Pancreas (tissue), 10 donors: ENCODE measurements around the gene PACS1. TPM values are rescaled to one million over a fixed set of nuclear protein-coding genes. Genes with fewer than 3 reads are reported as not detected.
"Not testable (repeated sequence)": the region's sequence is repeated elsewhere in the genome, so short reads cannot be mapped to it uniquely, and the experiment has no call there.

ENCODE experiments used
- ATAC-seq, 4 donors: fragments of 200-7000 bp; cut with Tn5 transposase; one replicate each; pipeline versions ENCODE4 v1.8.0 to v1.9.1; 2020; ENCODE audit warnings: mild to moderate bottlenecking in 4 of 4, moderate library complexity in 4 of 4
- DNase-seq, 6 donors: peaks; one replicate each; pipeline ENCODE4 v3.0.0-alpha.2; 2020
- FAIRE-seq: peaks from 2 replicates; lab custom pipeline; 2012; peaks lifted over from hg19 to GRCh38; lab: Jason Lieb, UNC
- H3K27ac ChIP-seq, 4 donors: fragments of 200-600 bp; sonication (generic); 1 replicate in 3 of 4; 2 replicates in 1 of 4; pipeline versions ENCODE4 v1.5.0 to v1.8.0; 2020
- H3K27me3 ChIP-seq, 4 donors: fragments of 200-600 bp; one replicate each; pipeline ENCODE4 v1.8.0; 2021
- H3K36me3 ChIP-seq, 3 donors: fragments of 200-600 bp; sonication (generic) in 1 of 3; one replicate each; pipeline versions ENCODE4 v1.5.0 to v1.8.0; 2020 to 2021
- H3K4me1 ChIP-seq, 3 donors: fragments of 200-600 bp; one replicate each; pipeline ENCODE4 v1.8.0; 2021
- H3K4me3 ChIP-seq, 4 donors: fragments of 200-600 bp; sonication (generic) in 2 of 4; one replicate each; pipeline versions ENCODE4 v1.5.0 to v1.8.0; 2020 to 2021
- H3K9me3 ChIP-seq, 4 donors: fragments of 200-600 bp; one replicate each; pipeline ENCODE4 v1.8.0; 2021
- CTCF ChIP-seq, 4 donors: fragments of 200-600 bp; sonication (generic) in 3 of 4; IDR thresholded peaks; one replicate each; pipeline versions ENCODE4 v1.5.0 to v1.8.0; 2021; ENCODE audit warnings: antibody characterized with exemption in 4 of 4
- WGBS, 2 donors: extraction: QIAGEN DNeasy Blood & Tissue Kit; methylation state at CpG; one replicate each; pipeline ENCODE4 v1.1.7; 2013; 5-methylcytosine and 5-hydroxymethylcytosine counted together
- intact Hi-C, 3 donors: fragments of 100-400 bp; cut with DNase I; formaldehyde crosslinking; loops; one replicate each; pipeline versions ENCODE4 v1.11.1 to v1.14.2; 2022
- polyA plus RNA-seq, 2 donors: library from polyadenylated mRNA; stranded (reverse); fragments of 200-250 nt; gene quantifications; one replicate each; pipeline ENCODE4 v1.2.3, GENCODE V29; 2013
- total RNA-seq, 6 donors: library from RNA; stranded (reverse); fragmentation: NEBNext Ultra II Directional in 4 of 6; extraction: Animal tissue kit (Norgen Biotek cat#: 25700) in 4 of 6; gene quantifications; one replicate each; pipeline versions ENCODE4 v1.2.1 to v1.2.4, GENCODE V29; 2021 to 2023
- donor health status: healthy with polysubstance abuse.
- donor health status: DM: no; HTN: no; CAD: no; lungs with moderate emphysema.
- donor health status: DM: no; HTN: no; CAD: no.
- donor health status: control.
- donor health status: control.
- donor health status: Bipolar disorder and iron deficiency.
- donor health status: DM: yes; HTN: yes; CAD: no.
- donor health status: DM: no; HTN: no; CAD: no.
- donor health status: DM: no; HTN: no; CAD: no.
- donor health status: DM: yes; HTN: yes; CAD: no.

The PACS1 gene
- total and polyA plus RNA-seq, 8 donors: 16.9 to 61.0 (median 27.3) TPM

- Histone ChIP-seq H3K27me3 (no peaks in the 10 kb centered on the region), H3K27ac (no peak overlapping the region), H3K36me3 (no peaks in the 10 kb centered on the region), H3K9me3 (no peaks in the 10 kb centered on the region), H3K4me1 (peaks cover 0 to 42% (median 8%) of the 10 kb centered on the region in 3 donors), H3K4me3 (no peak overlapping the region)
- WGBS, 2 donors: 86 to 90% methylated on average over 3 of the region's 3 CpGs
- FAIRE-seq (no peak), ATAC-seq (no peak), DNase-seq (no peak)
- intact Hi-C loops: no loop called here
- no peak for TF ChIP-seq CTCF (IDR thresholded peaks at IDR 0.05)
Measured at GRCh38 chr11:66111158-66111557, 41.1 kb downstream of the PACS1 start.

- FAIRE-seq (no peak), DNase-seq (no peak)
- intact Hi-C loops: no loop called here
Measured at GRCh38 chr11:66112041-66112491, 42.0 kb downstream of the PACS1 start.

GRCh38 chr11:66112601-66113499 lies 42.8 kb downstream of the PACS1 start:
- H3K4me1 ChIP-seq: peaks cover 0 to 47% (median 8%) of the 10 kb centered on the region in 3 donors

More at GRCh38 chr11:66112041-66112491, 42.0 kb downstream of the PACS1 start:
- Histone ChIP-seq H3K36me3 (no peaks in the 10 kb centered on the region), H3K4me3 (no peak overlapping the region), H3K4me1 (peaks cover 0 to 47% (median 8%) of the 10 kb centered on the region in 3 donors), H3K27ac (no peak overlapping the region), H3K9me3 (no peaks in the 10 kb centered on the region), H3K27me3 (no peaks in the 10 kb centered on the region)
- no peak for TF ChIP-seq CTCF (IDR thresholded peaks at IDR 0.05)
- 88 to 91% methylated on average over 9 of the region's 9 CpGs for WGBS, 2 donors
- ATAC-seq: peak in 1 of 4 donors; percentile 11

GRCh38 chr11:66114957-66115356 lies 44.9 kb downstream of the PACS1 start:
- DNase-seq, ATAC-seq, H3K4me3 ChIP-seq, H3K27me3 ChIP-seq, FAIRE-seq, intact Hi-C loops, H3K36me3 ChIP-seq, H3K9me3 ChIP-seq: not testable (repeated sequence)
- Histone ChIP-seq H3K27ac (peak overlapping the region in 2 of 4 donors; percentile 42 to 62), H3K4me1 (peaks cover 12 to 67% (median 21%) of the 10 kb centered on the region in 3 donors)
- WGBS, 2 donors: 25 to 46% methylated on average over 3 of the region's 3 CpGs

More at GRCh38 chr11:66112601-66113499, 42.8 kb downstream of the PACS1 start:
- no peak overlapping the region for H3K4me3 ChIP-seq
- no peak for TF ChIP-seq CTCF (IDR thresholded peaks at IDR 0.05)
- 8 to 10% methylated on average over 3 of the region's 3 CpGs for WGBS, 2 donors
- FAIRE-seq: no peak
- peak overlapping the region in 2 of 4 donors; percentile 5 to 6 for H3K27ac ChIP-seq
- peak; percentile 44 to 64 (median 62) for ATAC-seq
- H3K9me3 ChIP-seq: no peaks in the 10 kb centered on the region
- no peaks in the 10 kb centered on the region for H3K27me3 ChIP-seq
- no peaks in the 10 kb centered on the region for H3K36me3 ChIP-seq
- intact Hi-C loops: no loop called here
- DNase-seq: no peak

GRCh38 chr11:66115638-66116301 lies 45.7 kb downstream of the PACS1 start:
- TF ChIP-seq CTCF (IDR thresholded peaks at IDR 0.05): no peak
- peaks cover 12 to 75% (median 26%) of the 10 kb centered on the region in 3 donors for H3K4me1 ChIP-seq
- H3K9me3 ChIP-seq: no peaks in the 10 kb centered on the region
- ATAC-seq (no peak), DNase-seq (no peak), FAIRE-seq (no peak)
- peak overlapping the region in 2 of 4 donors; percentile 42 to 62 for H3K27ac ChIP-seq
- WGBS, 2 donors: 28 to 29% methylated on average over 8 of the region's 8 CpGs
- no peaks in the 10 kb centered on the region for H3K36me3 ChIP-seq
- no peak overlapping the region for H3K4me3 ChIP-seq
- no peaks in the 10 kb centered on the region for H3K27me3 ChIP-seq
- intact Hi-C loops: no loop called here
